Colon (tissue), 2 donors: ENCODE data around the gene TSPAN9.

Experiments
- FAIRE-seq: peaks from 2 replicates; lab custom pipeline; 2012; peaks lifted over from hg19 to GRCh38; lab: Jason Lieb, UNC
- donor health status: control.
- donor health status: control.

TSPAN9 gene

DNA sequence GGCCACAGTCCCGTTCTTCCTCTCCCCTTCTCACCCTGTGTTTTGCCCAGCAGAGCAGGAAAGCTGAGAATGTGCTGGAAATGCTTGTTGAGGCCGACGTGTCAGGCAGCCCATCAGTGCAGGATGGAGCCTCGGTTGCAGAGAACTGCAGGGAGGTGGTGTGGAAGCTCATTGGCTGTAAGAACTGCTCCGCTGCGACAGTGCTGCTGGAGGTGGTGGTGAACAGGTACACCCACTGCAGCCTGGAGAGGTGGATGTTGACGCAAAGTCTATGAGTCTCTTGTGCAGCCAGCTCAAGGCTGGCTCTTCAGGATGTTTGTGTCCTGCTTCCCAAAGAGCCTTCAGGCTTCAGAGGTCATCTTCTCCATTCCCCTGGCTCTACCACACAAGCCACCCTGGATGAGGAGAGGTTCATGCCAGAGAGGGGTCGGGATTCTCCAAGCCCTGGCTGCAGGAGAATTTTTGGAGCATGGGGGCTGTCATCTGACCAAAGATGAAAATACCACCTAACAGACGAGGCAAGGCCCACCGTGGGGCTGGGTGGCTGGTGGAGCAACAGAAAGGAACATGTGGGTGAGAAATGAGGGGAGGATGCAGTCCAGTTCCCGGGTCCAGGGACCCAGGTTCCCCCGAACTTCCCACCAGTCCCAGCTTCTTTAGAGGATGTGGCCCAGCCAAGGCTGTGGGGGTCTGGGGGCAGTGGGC is 239.7 kb downstream of the TSPAN9 start:
- FAIRE-seq = no peak

DNA sequence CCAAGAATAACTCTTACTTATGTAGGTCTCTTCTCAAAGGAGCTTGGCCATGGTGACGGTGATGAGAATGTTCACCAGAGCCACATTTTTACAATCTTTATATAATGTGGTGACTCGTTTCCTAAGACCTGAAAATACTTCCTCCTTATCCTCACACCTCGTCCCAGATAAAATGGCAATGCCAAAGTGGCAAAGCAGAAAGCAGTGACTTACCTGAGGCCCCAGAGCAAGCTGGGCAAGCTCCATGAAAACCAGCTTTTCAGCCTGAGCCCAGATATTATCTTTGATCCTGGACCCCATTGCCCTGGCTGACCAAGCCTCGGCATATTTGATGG is 240.3 kb downstream of the TSPAN9 start:
- FAIRE-seq = no peak

- FAIRE-seq = no peak
Observed at GRCh38 chr12:3317841-3318501, 240.8 kb downstream of the TSPAN9 start.

GRCh38 chr12:3319723-3320492 is 242.7 kb downstream of the TSPAN9 start:
- no peak for FAIRE-seq

DNA sequence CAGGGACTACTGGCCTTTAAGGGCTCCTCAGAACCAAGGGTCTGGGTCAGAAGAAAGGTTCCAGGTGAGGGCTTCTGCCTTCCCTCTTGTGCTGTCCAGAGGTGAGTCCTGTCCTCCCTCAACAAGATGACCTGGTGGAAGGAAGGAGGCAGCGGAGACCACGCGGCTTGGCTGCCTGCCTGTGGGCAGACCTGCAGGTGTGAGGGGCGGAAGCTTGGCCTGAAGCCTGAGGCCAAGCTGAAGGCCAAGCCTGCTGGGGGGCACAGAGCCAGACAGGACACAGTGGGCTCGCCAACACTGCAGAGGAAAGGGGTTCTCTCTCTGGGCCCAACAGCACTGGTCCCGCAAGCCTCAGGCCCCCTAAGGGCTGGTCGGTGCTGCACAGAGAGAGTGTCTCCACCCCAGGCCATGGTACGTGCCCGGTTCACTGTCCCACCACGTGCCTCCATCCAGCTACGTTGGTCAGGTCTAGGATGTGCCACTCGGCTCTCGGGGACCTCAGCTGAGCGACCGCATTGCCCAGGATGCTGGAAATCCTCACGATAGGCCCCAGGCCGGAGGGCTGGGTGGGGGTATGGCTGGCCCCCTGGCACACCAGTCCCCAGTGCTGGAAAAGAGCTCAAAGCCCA is 243.8 kb downstream of the TSPAN9 start:
- FAIRE-seq = no peak

GRCh38 chr12:3321881-3322280 is 244.7 kb downstream of the TSPAN9 start:
- FAIRE-seq = no peak

- no peak for FAIRE-seq
Observed at GRCh38 chr12:3323002-3323685, 246.0 kb downstream of the TSPAN9 start.

- FAIRE-seq = no peak
Observed at GRCh38 chr12:3325736-3326135, 248.6 kb downstream of the TSPAN9 start.

- FAIRE-seq = no peak
Observed at GRCh38 chr12:3326156-3326849, 249.1 kb downstream of the TSPAN9 start.

DNA sequence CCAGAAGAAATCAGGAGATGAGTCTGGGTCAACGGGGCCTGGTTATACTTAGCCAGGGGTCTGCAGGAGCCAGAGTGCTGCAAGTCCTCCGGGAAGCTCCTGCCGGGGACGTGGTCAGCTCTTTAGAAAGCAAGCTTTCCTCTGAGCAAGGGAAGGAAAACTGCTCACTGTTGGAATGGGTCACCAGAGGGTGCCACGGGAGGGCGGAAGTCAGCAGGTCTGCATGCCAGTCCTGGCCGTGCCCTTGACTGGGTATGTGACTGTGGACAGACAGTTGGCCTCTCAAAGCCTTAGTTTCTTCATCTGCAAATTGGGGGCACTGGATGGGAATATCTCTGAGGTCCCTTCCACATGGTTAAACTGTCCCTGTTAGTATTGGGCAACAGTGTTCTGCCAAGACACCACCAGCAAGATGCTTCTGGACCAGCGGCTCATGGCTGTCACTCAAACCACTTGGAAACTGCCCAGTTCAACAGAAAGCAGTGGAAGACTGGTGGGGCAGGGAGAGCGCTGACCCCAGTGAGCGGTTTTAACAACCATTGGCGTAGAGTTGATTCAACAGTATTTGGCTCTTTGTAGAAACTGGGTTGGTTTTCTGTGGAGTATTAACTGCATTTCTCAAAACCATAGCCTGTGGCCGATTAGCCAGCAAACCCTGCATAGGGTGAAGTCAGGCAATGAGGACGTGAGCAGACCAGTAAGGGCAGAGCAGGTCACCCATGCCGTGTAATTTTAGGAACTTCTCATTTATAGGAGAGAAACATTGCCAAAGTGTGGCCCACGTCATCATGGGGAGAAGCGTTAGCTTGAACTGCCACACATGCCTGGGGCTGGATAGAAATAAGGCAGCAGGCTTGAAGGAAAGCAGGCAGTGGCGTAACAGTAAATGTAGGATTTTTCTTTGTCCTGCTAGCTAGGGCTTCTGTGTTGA is 249.9 kb downstream of the TSPAN9 start:
- no peak for FAIRE-seq

GRCh38 chr12:3328081-3328480 is 250.9 kb downstream of the TSPAN9 start:
- no peak for FAIRE-seq

DNA sequence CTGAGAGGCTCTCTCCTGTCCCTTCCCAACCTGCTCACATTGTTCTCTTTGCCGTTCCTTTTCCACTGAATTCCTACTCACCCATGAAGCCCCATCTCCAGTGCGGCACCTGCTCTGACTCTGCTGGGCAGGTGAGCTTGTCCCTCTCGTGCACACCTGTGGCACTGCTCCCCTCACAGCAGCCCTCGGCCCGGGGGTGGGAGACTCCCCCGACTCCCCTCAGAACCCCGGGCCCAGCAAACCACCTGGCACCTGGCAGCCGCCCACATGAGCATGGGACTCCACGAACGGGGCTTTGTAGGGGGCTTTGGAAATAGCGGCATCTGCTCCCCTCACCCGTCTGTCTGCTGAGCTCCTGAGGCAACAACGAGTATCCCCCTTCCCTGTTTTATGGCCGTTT is 251.4 kb downstream of the TSPAN9 start:
- no peak for FAIRE-seq

DNA sequence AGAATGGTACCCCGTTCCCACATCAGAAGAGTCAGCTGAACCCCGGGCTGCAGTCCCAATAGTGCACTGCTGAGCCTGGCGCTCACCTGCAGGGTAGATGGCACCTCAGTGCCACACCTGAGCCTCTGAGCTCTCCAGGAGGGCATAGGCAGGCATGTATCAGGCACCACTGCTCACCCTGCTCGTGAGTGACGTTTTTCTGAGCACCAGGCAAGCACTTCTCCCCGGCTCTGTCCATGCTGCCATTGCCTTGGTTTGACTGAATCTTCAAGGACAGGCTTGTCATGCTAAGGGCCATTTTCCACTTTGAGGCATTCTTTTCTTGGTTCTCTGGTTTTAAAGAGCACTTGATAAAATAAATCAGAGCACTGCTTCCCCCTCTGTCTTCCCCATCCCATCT is 252.2 kb downstream of the TSPAN9 start:
- no peak for FAIRE-seq

GRCh38 chr12:3330976-3331510 is 253.9 kb downstream of the TSPAN9 start:
- no peak for FAIRE-seq

DNA sequence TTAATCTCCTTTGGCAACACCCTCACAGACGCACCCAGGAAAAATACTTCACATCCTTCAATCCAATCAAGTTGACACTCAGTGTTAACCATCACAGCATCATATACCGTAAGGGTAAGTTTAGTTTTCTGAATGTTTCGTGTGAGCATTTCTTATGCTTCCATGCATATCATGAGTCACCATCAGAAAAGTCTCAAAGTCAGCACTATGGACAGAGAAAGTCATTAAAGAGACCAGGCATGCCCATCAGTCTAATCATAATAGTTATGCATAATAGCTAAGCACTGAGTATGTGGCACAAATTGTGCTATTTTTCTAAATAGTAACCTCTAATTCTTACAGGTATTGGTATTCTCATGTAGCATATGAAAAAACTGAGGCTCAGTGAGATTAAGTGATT is 255.0 kb downstream of the TSPAN9 start:
- FAIRE-seq = no peak

GRCh38 chr12:3333583-3333982 is 256.4 kb downstream of the TSPAN9 start:
- FAIRE-seq = no peak

DNA sequence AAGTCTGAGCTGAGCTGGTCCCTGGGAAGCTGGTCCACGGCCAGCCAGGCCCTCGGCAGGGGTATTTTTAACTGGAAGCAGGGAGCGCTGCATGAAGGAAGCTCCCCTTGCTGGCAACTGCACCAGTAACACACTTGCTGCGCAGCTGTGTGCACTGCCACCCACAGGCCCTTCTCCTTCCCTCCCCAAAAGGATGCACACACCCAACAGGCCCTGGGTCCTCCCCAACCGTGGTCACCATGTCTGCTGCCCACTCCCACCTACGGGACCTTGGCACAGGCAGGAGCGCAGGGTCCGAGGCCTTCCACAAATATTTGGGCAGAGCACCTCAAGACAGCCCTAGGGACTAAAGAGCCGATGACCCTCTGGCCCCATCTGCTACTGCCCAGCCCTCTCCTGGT is 256.8 kb downstream of the TSPAN9 start:
- FAIRE-seq = no peak

- no peak for FAIRE-seq
Observed at GRCh38 chr12:3335078-3335487, 257.9 kb downstream of the TSPAN9 start.
